H9 (cell line): ENCODE results near the gene MAN1A2. TPM values are rescaled to one million over a fixed set of nuclear protein-coding genes. Genes with fewer than 3 reads are reported as not detected.

Experiments used
- DNase-seq: peaks from one replicate; pipeline ENCODE4 v3.0.0-alpha.2; 2017
- H2AFZ ChIP-seq: one replicate; pipeline ENCODE4 v1.6.1; 2013; ENCODE audit warnings: mild to moderate bottlenecking, low read length, control low read depth, moderate library complexity
- H2AK5ac ChIP-seq: 2 replicates; pipeline ENCODE4 v1.6.1; 2013; ENCODE audit warnings: low read length, control low read depth, mixed read lengths; ENCODE audit not compliant: insufficient read length
- H2BK120ac ChIP-seq: one replicate; pipeline ENCODE4 v1.6.1; 2013; ENCODE audit warnings: low read depth, mild to moderate bottlenecking, low read length, control low read depth, inconsistent platforms; ENCODE audit not compliant: poor library complexity, severe bottlenecking
- H2BK12ac ChIP-seq: 2 replicates; pipeline ENCODE4 v1.6.1; 2013; ENCODE audit warnings: low read length, control low read depth, mixed read lengths, low read depth; ENCODE audit not compliant: insufficient read length
- H2BK15ac ChIP-seq: 2 replicates; pipeline ENCODE4 v1.6.1; 2013; ENCODE audit warnings: low read depth, low read length, control low read depth
- H2BK20ac ChIP-seq: one replicate; pipeline ENCODE4 v1.6.1; 2013; ENCODE audit warnings: low read depth, mild to moderate bottlenecking, low read length, control low read depth, inconsistent platforms; ENCODE audit not compliant: poor library complexity, severe bottlenecking
- H2BK5ac ChIP-seq: 2 replicates; pipeline ENCODE4 v1.6.1; 2013; ENCODE audit warnings: low read length, control low read depth, mixed read lengths; ENCODE audit not compliant: insufficient read length
- H3K14ac ChIP-seq: 2 replicates; pipeline ENCODE4 v1.6.1; 2013; ENCODE audit warnings: low read length, control low read depth; ENCODE audit not compliant: insufficient read depth
- H3K18ac ChIP-seq: 2 replicates; pipeline ENCODE4 v1.6.1; 2013; ENCODE audit warnings: low read depth, mild to moderate bottlenecking, mixed read lengths, low read length, control low read depth; ENCODE audit not compliant: insufficient read length
- H3K23ac ChIP-seq: 2 replicates; pipeline ENCODE4 v1.6.1; 2013; ENCODE audit warnings: low read length, control low read depth, mixed read lengths, low read depth; ENCODE audit not compliant: insufficient read length
- H3K23me2 ChIP-seq: 2 replicates; pipeline ENCODE4 v1.6.1; 2013; ENCODE audit warnings: low read depth, mild to moderate bottlenecking, mixed read lengths, low read length, control low read depth; ENCODE audit not compliant: insufficient read length, poor library complexity, severe bottlenecking
- H3K27ac ChIP-seq: 2 replicates; pipeline ENCODE4 v1.5.1; 2013; ENCODE audit warnings: low read length, control low read depth, mixed read lengths, low read depth; ENCODE audit not compliant: insufficient read length
- H3K27me3 ChIP-seq: 2 replicates; pipeline ENCODE4 v1.6.1; 2013; ENCODE audit warnings: low read length, control low read depth, inconsistent platforms; ENCODE audit not compliant: insufficient read depth
- H3K4ac ChIP-seq: 2 replicates; pipeline ENCODE4 v1.6.1; 2013; ENCODE audit warnings: low read depth, mild to moderate bottlenecking, control low read depth, inconsistent platforms, low read length, moderate library complexity
- H3K4me1 ChIP-seq: 2 replicates; pipeline ENCODE4 v1.6.1; 2013; ENCODE audit warnings: low read length, control low read depth, inconsistent platforms; ENCODE audit not compliant: insufficient read depth
- H3K4me2 ChIP-seq: 2 replicates; pipeline ENCODE4 v1.6.1; 2013; ENCODE audit warnings: low read length, control low read depth, mixed read lengths; ENCODE audit not compliant: insufficient read length, insufficient read depth
- H3K56ac ChIP-seq: 2 replicates; pipeline ENCODE4 v1.6.1; 2013; ENCODE audit warnings: low read depth, mild to moderate bottlenecking, mixed read lengths, low read length, control low read depth; ENCODE audit not compliant: insufficient read length
- H3K79me1 ChIP-seq: 2 replicates; pipeline ENCODE4 v1.6.1; 2013; ENCODE audit warnings: low read depth, mild to moderate bottlenecking, moderate library complexity, low read length, control low read depth, inconsistent platforms; ENCODE audit not compliant: insufficient read depth, poor library complexity, severe bottlenecking
- H3K79me2 ChIP-seq: 2 replicates; pipeline ENCODE4 v1.6.1; 2013; ENCODE audit warnings: low read length, control low read depth, inconsistent platforms; ENCODE audit not compliant: insufficient read depth
- H3K9ac ChIP-seq: 2 replicates; pipeline ENCODE4 v1.6.1; 2013; ENCODE audit warnings: low read length, control low read depth, mixed read lengths; ENCODE audit not compliant: insufficient read length; ENCODE audit errors: extremely low read depth
- H3K9me3 ChIP-seq: one replicate; pipeline ENCODE4 v1.6.1; 2013; ENCODE audit warnings: low read depth, low read length, inconsistent platforms; ENCODE audit not compliant: control insufficient read depth
- H3T11ph ChIP-seq: one replicate; pipeline ENCODE4 v1.6.1; 2013; ENCODE audit warnings: mild to moderate bottlenecking, low read length, control low read depth, inconsistent platforms
- H4K20me1 ChIP-seq: one replicate; pipeline ENCODE4 v1.6.1; 2013; ENCODE audit not compliant: control insufficient read depth, insufficient read length, insufficient read depth
- H4K5ac ChIP-seq: 2 replicates; pipeline ENCODE4 v1.6.1; 2013; ENCODE audit warnings: low read depth, mild to moderate bottlenecking, mixed read lengths, low read length, control low read depth; ENCODE audit not compliant: insufficient read length
- H4K8ac ChIP-seq: replicated peaks from 2 replicates; pipeline ENCODE4 v1.6.1; 2013; ENCODE audit warnings: low read length, control low read depth, mixed read lengths, low read depth; ENCODE audit not compliant: insufficient read length
- H4K91ac ChIP-seq: 2 replicates; pipeline ENCODE4 v1.6.1; 2013; ENCODE audit warnings: low read depth, mild to moderate bottlenecking, moderate library complexity, mixed read lengths, low read length, control low read depth; ENCODE audit not compliant: insufficient read length
- H3K27ac Mint-ChIP-seq, 3 experiments: 2 replicates in 2 of 3; 3 replicates in 1 of 3; pipeline ENCODE4 v1.8.0; 2020 to 2021; ENCODE audit warnings: mixed read lengths in 3 of 3, mild to moderate bottlenecking in 1 of 3, moderate library complexity in 1 of 3
- H3K27me3 Mint-ChIP-seq: 2 replicates; pipeline ENCODE4 v1.8.0; 2021; ENCODE audit warnings: low read depth, mild to moderate bottlenecking, moderate library complexity, mixed read lengths
- H3K36me3 Mint-ChIP-seq, 3 experiments: 2 replicates in 2 of 3; 3 replicates in 1 of 3; pipeline ENCODE4 v1.8.0; 2020 to 2021; ENCODE audit warnings: low read depth in 3 of 3, mixed read lengths in 3 of 3; ENCODE audit not compliant: insufficient read depth in 1 of 3
- H3K4me1 Mint-ChIP-seq, 2 experiments: 2 replicates each; pipeline ENCODE4 v1.8.0; 2020; ENCODE audit warnings: mixed read lengths in 2 of 2
- H3K4me3 Mint-ChIP-seq, 2 experiments: 2 replicates in 1 of 2; 3 replicates in 1 of 2; pipeline ENCODE4 v1.8.0; 2020 to 2021; ENCODE audit warnings: mild to moderate bottlenecking in 2 of 2, mixed read lengths in 2 of 2, moderate library complexity in 1 of 2
- H3K9me3 Mint-ChIP-seq, 2 experiments: 2 replicates in 1 of 2; 3 replicates in 1 of 2; pipeline ENCODE4 v1.8.0; 2020; ENCODE audit warnings: mild to moderate bottlenecking in 2 of 2, mixed read lengths in 2 of 2, moderate library complexity in 1 of 2
- CTCF ChIP-seq: fragments of 200-600 bp; sonication (generic); conservative IDR thresholded peaks from 3 replicates; pipeline ENCODE4 v1.8.0; 2021; ENCODE audit warnings: antibody characterized with exemption, mild to moderate bottlenecking
- WGBS: extraction: QIAGEN DNeasy Blood & Tissue Kit; methylation state at CpG from one replicate; pipeline ENCODE4 v1.1.7; 2013; ENCODE audit warnings: missing lambda C conversion rate, low lambda C conversion rate, mixed read lengths; ENCODE audit not compliant: insufficient read length; ENCODE audit errors: extremely low coverage; 5-methylcytosine and 5-hydroxymethylcytosine counted together
- total RNA-seq: library from RNA; stranded (reverse); gene quantifications from 2 replicates; pipeline ENCODE4 v1.2.1, GENCODE V29; 2021

The MAN1A2 gene
- total RNA-seq, 1 experiment from 2014 or later: 24.0 TPM

DNA sequence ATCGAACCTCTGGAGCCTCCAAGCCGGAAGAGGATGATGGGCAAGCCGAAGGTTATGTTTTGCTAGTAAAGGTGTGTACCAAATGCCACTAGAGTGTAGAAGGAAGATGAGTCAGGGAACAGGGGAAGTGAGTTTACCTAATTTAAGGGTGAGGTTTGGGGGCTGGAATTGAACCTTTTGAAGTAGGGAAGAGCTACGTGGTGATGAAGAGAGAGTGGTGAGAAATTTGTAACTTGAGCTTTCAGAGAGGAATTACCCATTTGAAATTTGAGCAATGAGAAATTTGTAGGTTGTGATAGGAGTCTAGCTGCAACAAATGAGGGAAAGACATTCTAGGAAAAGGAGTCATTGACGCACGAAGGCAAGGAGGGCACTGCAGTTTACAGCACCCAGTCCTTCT, 168.6 kb downstream of the MAN1A2 start:
- no peak overlapping the region for H2AFZ ChIP-seq
- no peaks in the 10 kb centered on the region for H3K27me3 Mint-ChIP-seq
- H4K20me1 ChIP-seq: no peaks in the 10 kb centered on the region
- H3K23me2 ChIP-seq: no peaks in the 10 kb centered on the region
- H3K27me3 ChIP-seq: no peaks in the 10 kb centered on the region
- H2AK5ac ChIP-seq: no peak overlapping the region
- H3T11ph ChIP-seq: no peak overlapping the region
- no peaks in the 10 kb centered on the region for H3K79me1 ChIP-seq
- H3K9me3 Mint-ChIP-seq: no peaks in the 10 kb centered on the region
- no peak overlapping the region for H2BK15ac ChIP-seq
- no peaks in the 10 kb centered on the region for H3K9me3 ChIP-seq
- H2BK12ac ChIP-seq: no peak overlapping the region
- H3K23ac ChIP-seq: no peak overlapping the region
- no peak overlapping the region for H3K56ac ChIP-seq
- H3K27ac ChIP-seq: no peak overlapping the region
- H3K4me1 ChIP-seq: no peaks in the 10 kb centered on the region
- H4K5ac ChIP-seq: no peak overlapping the region
- no peak for DNase-seq
- no peak overlapping the region for H4K91ac ChIP-seq
- H3K4me2 ChIP-seq: no peak overlapping the region
- H3K4ac ChIP-seq: no peak overlapping the region
- H3K79me2 ChIP-seq: no peaks in the 10 kb centered on the region
- whole genome bisulfite sequencing: no CpG with 5 or more reads among the region's 6 CpGs
- H3K36me3 Mint-ChIP-seq: no peaks in the 10 kb centered on the region
- no peak overlapping the region for H3K18ac ChIP-seq
- no peak overlapping the region for H3K4me3 Mint-ChIP-seq
- H3K9ac ChIP-seq: no peak overlapping the region
- no peak overlapping the region for H2BK120ac ChIP-seq
- H2BK5ac ChIP-seq: no peak overlapping the region
- no peak overlapping the region for H4K8ac ChIP-seq
- no peak for TF ChIP-seq CTCF
- peaks cover 6% of the 10 kb centered on the region in 2 experiments for H3K4me1 Mint-ChIP-seq
- no peak overlapping the region for H3K27ac Mint-ChIP-seq
- no peak overlapping the region for H2BK20ac ChIP-seq
- H3K14ac ChIP-seq: no peak overlapping the region
